Calu3 (cell line): Measurements from ENCODE around the gene SLC5A6. TPM values are rescaled to one million over a fixed set of nuclear protein-coding genes. Genes with fewer than 3 reads are reported as not detected.

ENCODE experiments used
- BruUV-seq: library from RNA; stranded (reverse); fragments of 400-500 nt; replicated peaks from 2 replicates; lab custom pipeline; 2021; lab: Mats Ljungman, UMichigan
- CTCF ChIA-PET: fragments of 300-600 bp; sonication (Branson Sonifier 250); formaldehyde crosslinking; loops from one replicate; lab custom pipeline; 2022; ENCODE audit warnings: antibody characterized with exemption; lab: Charles Lee
- DNase-seq: peaks from one replicate; pipeline ENCODE4 v3.0.0; 2022
- H3K27ac Mint-ChIP-seq: one replicate; pipeline ENCODE4 v1.8.0; 2022; ENCODE audit warnings: mixed read lengths; ENCODE audit not compliant: unreplicated experiment
- H3K27me3 Mint-ChIP-seq: one replicate; pipeline ENCODE4 v1.8.0; 2022; ENCODE audit warnings: mixed read lengths; ENCODE audit not compliant: unreplicated experiment
- H3K36me3 Mint-ChIP-seq: one replicate; pipeline ENCODE4 v1.8.0; 2022; ENCODE audit warnings: mild to moderate bottlenecking, moderate library complexity, mixed read lengths; ENCODE audit not compliant: insufficient read depth, unreplicated experiment
- H3K4me1 Mint-ChIP-seq: one replicate; pipeline ENCODE4 v1.8.0; 2022; ENCODE audit warnings: mild to moderate bottlenecking, low read depth, mixed read lengths; ENCODE audit not compliant: unreplicated experiment
- H3K4me3 Mint-ChIP-seq: one replicate; pipeline ENCODE4 v1.8.0; 2022; ENCODE audit warnings: mild to moderate bottlenecking, low read depth, moderate library complexity, mixed read lengths; ENCODE audit not compliant: unreplicated experiment
- H3K9me3 Mint-ChIP-seq: one replicate; pipeline ENCODE4 v1.8.0; 2022; ENCODE audit warnings: low read depth, mixed read lengths; ENCODE audit not compliant: unreplicated experiment
- CTCF ChIP-seq: fragments of 200-600 bp; IDR thresholded peaks from one replicate; pipeline ENCODE4 v1.8.0; 2022; ENCODE audit warnings: antibody characterized with exemption; ENCODE audit not compliant: unreplicated experiment
- intact Hi-C: fragments of 100-400 bp; cut with micrococcal nuclease; formaldehyde crosslinking; loops from one replicate; pipeline ENCODE4 v1.10.0; 2022; ENCODE audit not compliant: unreplicated experiment
- total RNA-seq: library from RNA; stranded (reverse); gene quantifications from 2 replicates; pipeline ENCODE4 v1.2.3, GENCODE V29; 2022

The SLC5A6 gene
- total RNA-seq, 1 experiment from 2014 or later: 39.6 TPM

GRCh38 chr2:27191070-27191829, 20.8 kb downstream of the SLC5A6 start:
- CTCF ChIA-PET: interaction anchor here (0.7 to 1.6 kb wide), 12 partner anchors 11 to 229 kb away, joined by 3 to 11 read pairs (median 4); partner anchors contain the start of genes ABHD1, KHK and PREB

GRCh38 chr2:27189989-27190388, 22.1 kb downstream of the SLC5A6 start:
- no peak for TF ChIP-seq CTCF
- CTCF ChIA-PET: interaction anchor here (0.6 kb wide), 1 partner anchor 81 kb away, joined by 3 read pairs; no protein-coding TSS in a partner anchor
- intact Hi-C loops: no loop called here
- no TSS peak for BruUV-seq
- no peaks in the 10 kb centered on the region for H3K36me3 Mint-ChIP-seq
- H3K27ac Mint-ChIP-seq: no peak overlapping the region
- H3K27me3 Mint-ChIP-seq: peaks cover 27% of the 10 kb centered on the region
- H3K4me3 Mint-ChIP-seq: no peak overlapping the region
- H3K9me3 Mint-ChIP-seq: no peaks in the 10 kb centered on the region
- DNase-seq: no peak
- H3K4me1 Mint-ChIP-seq: peaks cover 6% of the 10 kb centered on the region

More at GRCh38 chr2:27191070-27191829, 20.8 kb downstream of the SLC5A6 start:
- Mint-ChIP-seq H3K9me3 (no peaks in the 10 kb centered on the region), H3K27ac (no peak overlapping the region), H3K4me3 (no peak overlapping the region), H3K27me3 (peaks cover 14% of the 10 kb centered on the region), H3K4me1 (peaks cover 8% of the 10 kb centered on the region), H3K36me3 (no peaks in the 10 kb centered on the region)
- intact Hi-C loops: loop anchor here (1.0 kb wide), 1 partner anchor 93 kb away; no protein-coding TSS in a partner anchor
- TF ChIP-seq CTCF: peak; percentile 50
- peak; percentile 59 for DNase-seq
- no TSS peak for BruUV-seq

GRCh38 chr2:27186613-27187345, 25.3 kb downstream of the SLC5A6 start:
- DNase-seq: no peak
- CTCF ChIA-PET: no interaction called here
- H3K27me3 Mint-ChIP-seq: peaks cover 52% of the 10 kb centered on the region
- no peak for TF ChIP-seq CTCF
- no peaks in the 10 kb centered on the region for H3K36me3 Mint-ChIP-seq
- no peaks in the 10 kb centered on the region for H3K9me3 Mint-ChIP-seq
- no peak overlapping the region for H3K4me3 Mint-ChIP-seq
- no peak overlapping the region for H3K27ac Mint-ChIP-seq
- H3K4me1 Mint-ChIP-seq: no peaks in the 10 kb centered on the region
- intact Hi-C loops: no loop called here
- no TSS peak for BruUV-seq

- intact Hi-C loops: no loop called here
- Mint-ChIP-seq H3K4me3 (no peak overlapping the region), H3K36me3 (no peaks in the 10 kb centered on the region), H3K4me1 (no peaks in the 10 kb centered on the region), H3K27me3 (peaks cover 65% of the 10 kb centered on the region), H3K9me3 (no peaks in the 10 kb centered on the region), H3K27ac (no peak overlapping the region)
- no TSS peak for BruUV-seq
- CTCF ChIA-PET: no interaction called here
- no peak for DNase-seq
- TF ChIP-seq CTCF: no peak
These were observed 26.6 kb downstream of the SLC5A6 start for GRCh38 chr2:27185331-27186026.
